Sigmoid colon (tissue), 7 donors: Measurements from ENCODE around the gene MED13L. TPM values are rescaled to one million over a fixed set of nuclear protein-coding genes. Genes with fewer than 3 reads are reported as not detected.
"Not testable (repeated sequence)": the region's sequence is repeated elsewhere in the genome, so short reads cannot be mapped to it uniquely, and the experiment has no call there.

ENCODE experiments used
- DNase-seq: peaks from one replicate; pipeline ENCODE4 v3.0.0-alpha.2; 2019
- H3K27ac ChIP-seq, 4 donors: fragments of 200-600 bp; sonication (generic); one replicate each; pipeline ENCODE4 v1.5.1; 2016 to 2019; ENCODE audit warnings: mild to moderate bottlenecking in 1 of 4
- H3K27me3 ChIP-seq, 3 donors: fragments of 200-600 bp; sonication (generic); one replicate each; pipeline ENCODE4 v1.5.1; 2019; ENCODE audit warnings: mild to moderate bottlenecking in 1 of 3
- H3K36me3 ChIP-seq, 4 donors: fragments of 200-600 bp; sonication (generic); one replicate each; pipeline ENCODE4 v1.5.1; 2016 to 2019
- H3K4me1 ChIP-seq, 4 donors: fragments of 200-600 bp; sonication (generic); one replicate each; pipeline ENCODE4 v1.5.1; 2017 to 2019
- H3K4me3 ChIP-seq, 4 donors: fragments of 200-600 bp; sonication (generic); one replicate each; pipeline ENCODE4 v1.5.1; 2017 to 2019; ENCODE audit warnings: mild to moderate bottlenecking in 2 of 4, moderate library complexity in 1 of 4
- H3K9me3 ChIP-seq, 4 donors: fragments of 200-600 bp in 3 of 4; sonication (generic) in 3 of 4; one replicate each; pipeline versions ENCODE4 v1.5.1 to v1.6.1; 2013 to 2019
- EP300 ChIP-seq, 4 donors: sonication (generic); formaldehyde crosslinking; IDR thresholded peaks; one replicate each; pipeline ENCODE4 v1.6.1; 2017; ENCODE audit warnings: antibody characterized with exemption in 4 of 4
- POLR2A ChIP-seq, 2 donors: fragments of 450-650 bp; IDR thresholded peaks; one replicate each; pipeline ENCODE4 v1.6.1; 2016; ENCODE audit warnings: antibody characterized with exemption in 2 of 2, mild to moderate bottlenecking in 2 of 2, moderate library complexity in 2 of 2
- POLR2AphosphoS5 ChIP-seq, 4 donors: sonication (generic); formaldehyde crosslinking; IDR thresholded peaks; one replicate each; pipeline ENCODE4 v1.6.1; 2017; ENCODE audit warnings: antibody characterized with exemption in 4 of 4
- WGBS, 2 donors: extraction: QIAGEN DNeasy Blood & Tissue Kit; methylation state at CpG; one replicate each; pipeline ENCODE4 v1.1.7; 2013; 5-methylcytosine and 5-hydroxymethylcytosine counted together
- intact Hi-C: fragments of 100-400 bp; cut with DNase I; formaldehyde crosslinking; loops from one replicate; pipeline ENCODE4 v1.15.1; 2023
- polyA plus RNA-seq, 3 donors: library from polyadenylated mRNA; stranded (reverse); fragments of 200-250 nt; gene quantifications; one replicate each; pipeline ENCODE4 v1.2.3, GENCODE V29; 2013
- total RNA-seq, 4 donors: library from RNA; depleted of rRNA; stranded (reverse); fragments of >200 nt; gene quantifications; one replicate each; pipeline ENCODE4 v1.1.0, GENCODE V29; 2016
- TF ChIP-seq, protein P1 (sequence below), 4 experiments: fragments of 450-650 bp in 3 of 4; fragments of 200-600 bp in 1 of 4; IDR thresholded peaks; one replicate each; pipeline ENCODE4 v1.5.1; 2016 to 2019; ENCODE audit warnings: antibody characterized with exemption in 4 of 4, mild to moderate bottlenecking in 3 of 4, moderate library complexity in 2 of 4
- donor health status: healthy with polysubstance abuse.
- donor health status: Bipolar disorder and iron deficiency.
- donor health status: healthy.

The MED13L gene
- total and polyA plus RNA-seq, 7 donors = 12.5 to 246 (median 151) TPM

DNA sequence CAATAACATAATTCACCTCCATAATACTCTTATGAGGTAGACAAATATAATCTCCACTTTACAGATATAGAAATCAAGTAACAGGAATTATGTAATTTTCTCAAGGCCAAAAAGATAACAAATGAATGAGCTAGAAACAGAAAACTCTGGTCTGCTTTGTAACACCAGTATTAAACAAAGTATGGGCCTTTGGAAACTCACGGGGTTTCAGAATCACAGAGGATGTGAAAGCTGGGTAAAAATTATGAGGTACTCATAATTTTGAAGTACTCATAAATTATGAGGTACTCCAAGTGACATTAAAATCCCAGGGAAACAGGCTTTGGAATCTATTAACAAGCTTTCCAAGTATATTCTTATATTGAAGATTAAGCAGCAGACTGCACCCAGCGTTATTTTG is 140.2 kb downstream of the MED13L start:
- 40 to 47% methylated on average over 2 of the region's 2 CpGs for WGBS, 2 donors
- Histone ChIP-seq H3K36me3 (no peaks in the 10 kb centered on the region), H3K27ac (peak overlapping the region in 1 of 4 donors; percentile 52), H3K4me3 (no peak overlapping the region), H3K4me1 (peaks cover 0 to 98% (median 91%) of the 10 kb centered on the region in 4 donors), H3K9me3 (no peaks in the 10 kb centered on the region), H3K27me3 (no peaks in the 10 kb centered on the region)
- DNase-seq = no peak
- no peak for TF ChIP-seq EP300 (IDR thresholded peaks at IDR 0.05)
- intact Hi-C loops = no loop called here

GRCh38 chr12:116136340-116136739 is 141.2 kb downstream of the MED13L start:
- intact Hi-C loops = no loop called here
- H3K4me3 ChIP-seq = no peak overlapping the region
- peak overlapping the region; percentile 28 to 67 (median 56) for H3K27ac ChIP-seq
- no peaks in the 10 kb centered on the region for H3K36me3 ChIP-seq
- TF ChIP-seq, protein P1, sequence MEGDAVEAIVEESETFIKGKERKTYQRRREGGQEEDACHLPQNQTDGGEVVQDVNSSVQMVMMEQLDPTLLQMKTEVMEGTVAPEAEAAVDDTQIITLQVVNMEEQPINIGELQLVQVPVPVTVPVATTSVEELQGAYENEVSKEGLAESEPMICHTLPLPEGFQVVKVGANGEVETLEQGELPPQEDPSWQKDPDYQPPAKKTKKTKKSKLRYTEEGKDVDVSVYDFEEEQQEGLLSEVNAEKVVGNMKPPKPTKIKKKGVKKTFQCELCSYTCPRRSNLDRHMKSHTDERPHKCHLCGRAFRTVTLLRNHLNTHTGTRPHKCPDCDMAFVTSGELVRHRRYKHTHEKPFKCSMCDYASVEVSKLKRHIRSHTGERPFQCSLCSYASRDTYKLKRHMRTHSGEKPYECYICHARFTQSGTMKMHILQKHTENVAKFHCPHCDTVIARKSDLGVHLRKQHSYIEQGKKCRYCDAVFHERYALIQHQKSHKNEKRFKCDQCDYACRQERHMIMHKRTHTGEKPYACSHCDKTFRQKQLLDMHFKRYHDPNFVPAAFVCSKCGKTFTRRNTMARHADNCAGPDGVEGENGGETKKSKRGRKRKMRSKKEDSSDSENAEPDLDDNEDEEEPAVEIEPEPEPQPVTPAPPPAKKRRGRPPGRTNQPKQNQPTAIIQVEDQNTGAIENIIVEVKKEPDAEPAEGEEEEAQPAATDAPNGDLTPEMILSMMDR (IDR thresholded peaks at IDR 0.05) = no peak
- TF ChIP-seq POLR2AphosphoS5 (IDR thresholded peaks at IDR 0.05) = peak in 2 of 4 donors; percentile 9 to 10
- no peak for TF ChIP-seq POLR2A (IDR thresholded peaks at IDR 0.05)
- no peak for TF ChIP-seq EP300 (IDR thresholded peaks at IDR 0.05)
- H3K4me1 ChIP-seq = peaks cover 0 to 94% (median 84%) of the 10 kb centered on the region in 4 donors
- H3K9me3 ChIP-seq = no peaks in the 10 kb centered on the region
- 43 to 72% methylated on average over 3 of the region's 3 CpGs for WGBS, 2 donors
- DNase-seq = no peak
- no peaks in the 10 kb centered on the region for H3K27me3 ChIP-seq

DNA sequence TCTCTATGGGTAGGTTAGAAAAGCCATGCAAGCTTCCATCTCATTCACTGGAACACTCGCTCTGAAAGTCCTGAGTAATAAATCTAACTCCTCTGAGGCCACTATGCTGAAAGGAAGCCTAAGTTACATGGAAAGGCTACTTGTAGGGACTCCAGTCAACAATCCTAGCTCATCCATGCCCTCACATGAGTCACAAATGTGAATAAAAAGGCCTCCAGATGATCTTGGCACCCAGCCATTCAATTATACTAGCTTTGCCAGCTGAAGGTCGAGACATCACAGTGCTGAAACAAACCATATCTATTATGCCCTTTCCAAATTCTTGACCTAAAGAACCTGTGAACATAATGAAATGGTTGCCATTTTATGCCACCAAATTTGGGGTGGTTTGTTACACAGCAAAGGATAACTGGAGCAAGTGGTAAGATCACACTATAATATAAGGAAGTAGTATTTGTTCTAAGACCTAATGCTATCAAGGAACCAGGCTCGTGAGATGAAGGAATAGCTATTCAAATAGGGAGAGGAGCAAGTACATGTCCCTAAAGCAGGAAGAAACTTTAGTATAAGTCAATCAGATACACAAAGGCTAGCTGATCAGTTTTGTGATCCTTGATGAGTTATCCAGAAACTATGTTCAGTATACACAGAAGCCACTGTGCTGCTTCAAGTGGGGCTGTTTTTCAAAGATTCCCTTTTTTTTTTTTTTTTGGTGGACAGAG is 142.1 kb downstream of the MED13L start:
- Histone ChIP-seq H3K9me3 (no peaks in the 10 kb centered on the region), H3K27ac (peak overlapping the region; percentile 28 to 67 (median 56)), H3K36me3 (no peaks in the 10 kb centered on the region), H3K4me3 (no peak overlapping the region), H3K4me1 (peaks cover 0 to 94% (median 85%) of the 10 kb centered on the region in 4 donors), H3K27me3 (no peaks in the 10 kb centered on the region)
- no peak for DNase-seq
- TF ChIP-seq, protein P1 (IDR thresholded peaks at IDR 0.05) = no peak
- TF ChIP-seq POLR2A (IDR thresholded peaks at IDR 0.05) = no peak
- no peak for TF ChIP-seq EP300 (IDR thresholded peaks at IDR 0.05)
- no peak for TF ChIP-seq POLR2AphosphoS5 (IDR thresholded peaks at IDR 0.05)
- WGBS, 2 donors = 43 to 73% methylated on average over 3 of the region's 3 CpGs
- intact Hi-C loops = no loop called here

DNA sequence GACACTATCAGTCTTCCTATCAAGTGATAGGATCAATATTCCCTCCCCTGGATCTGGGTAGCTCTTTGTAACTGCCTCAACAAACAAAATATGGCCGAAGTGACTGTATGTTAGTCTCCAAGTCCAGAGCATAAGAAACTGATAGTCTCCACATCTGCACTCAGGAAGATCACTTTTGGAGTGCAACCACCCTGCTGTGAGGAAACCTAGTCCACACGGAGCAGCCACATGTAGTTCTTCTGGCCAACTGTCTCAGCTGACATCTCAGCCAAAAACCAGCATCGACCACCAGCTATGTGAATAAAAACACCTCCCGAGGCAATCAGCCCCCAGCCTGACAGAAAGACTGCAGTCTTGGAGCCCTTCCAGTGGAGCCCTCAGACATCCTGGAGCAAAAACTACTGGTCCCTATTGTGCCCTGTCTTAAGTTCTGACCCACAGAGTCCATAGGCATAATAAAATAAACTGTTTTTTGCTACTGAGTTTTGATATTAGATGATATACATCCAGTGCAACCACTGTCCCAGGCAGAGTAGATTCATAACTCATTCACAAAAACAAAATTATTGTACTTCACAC is 143.8 kb downstream of the MED13L start:
- H3K27ac ChIP-seq = peak overlapping the region in 1 of 4 donors; percentile 35
- intact Hi-C loops = no loop called here
- peaks cover 0 to 97% (median 85%) of the 10 kb centered on the region in 4 donors for H3K4me1 ChIP-seq
- no peaks in the 10 kb centered on the region for H3K27me3 ChIP-seq
- no peaks in the 10 kb centered on the region for H3K9me3 ChIP-seq
- H3K36me3 ChIP-seq = no peaks in the 10 kb centered on the region
- WGBS, 2 donors = 69 to 79% methylated on average over 4 of the region's 4 CpGs
- no peak overlapping the region for H3K4me3 ChIP-seq
- TF ChIP-seq EP300 (IDR thresholded peaks at IDR 0.05) (no peak), POLR2AphosphoS5 (IDR thresholded peaks at IDR 0.05) (no peak), POLR2A (IDR thresholded peaks at IDR 0.05) (no peak)
- TF ChIP-seq, protein P1 (IDR thresholded peaks at IDR 0.05) = no peak
- DNase-seq = no peak

DNA sequence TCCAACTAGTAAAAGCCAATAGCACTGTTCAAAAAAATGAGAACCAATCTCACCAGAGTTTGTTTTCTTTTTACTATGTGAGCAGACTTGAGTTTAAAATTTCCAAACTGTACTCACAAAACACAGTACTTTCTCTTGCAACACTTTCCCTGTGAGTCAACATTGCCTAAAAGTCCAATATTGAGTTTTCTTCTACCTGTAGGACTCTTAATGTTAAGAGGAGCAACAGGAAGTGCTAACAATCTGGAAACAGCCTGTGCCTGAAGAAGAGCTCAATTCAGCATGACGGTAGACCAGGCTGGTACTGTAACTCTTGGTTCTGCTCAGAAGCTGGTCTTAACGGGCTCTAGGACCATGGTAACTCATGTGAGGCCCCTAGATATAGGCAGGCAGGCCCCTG is 144.3 kb downstream of the MED13L start:
- H3K36me3 ChIP-seq = no peaks in the 10 kb centered on the region
- H3K4me3 ChIP-seq = no peak overlapping the region
- H3K9me3 ChIP-seq = no peaks in the 10 kb centered on the region
- no peak for DNase-seq
- no peak for TF ChIP-seq POLR2A (IDR thresholded peaks at IDR 0.05)
- H3K27ac ChIP-seq = peak overlapping the region in 1 of 4 donors; percentile 35
- 61 to 79% methylated on average over 2 of the region's 2 CpGs for WGBS, 2 donors
- H3K4me1 ChIP-seq = peaks cover 0 to 97% (median 85%) of the 10 kb centered on the region in 4 donors
- H3K27me3 ChIP-seq = no peaks in the 10 kb centered on the region
- intact Hi-C loops = no loop called here

GRCh38 chr12:116131987-116132386 is 145.5 kb downstream of the MED13L start:
- H3K27ac ChIP-seq, H3K9me3 ChIP-seq, DNase-seq, H3K4me3 ChIP-seq, intact Hi-C loops, H3K27me3 ChIP-seq, H3K36me3 ChIP-seq: not testable (repeated sequence)
- H3K4me1 ChIP-seq = peaks cover 0 to 97% (median 86%) of the 10 kb centered on the region in 4 donors
- WGBS, 2 donors = 95 to 96% methylated on average over 10 of the region's 10 CpGs
